Mammary epithelial cell (primary cell): ENCODE data around the gene KRT86.

Source experiments
- EZH2 ChIP-seq: IDR thresholded peaks from 2 replicates; pipeline ENCODE4 v1.6.1; 2012; ENCODE audit warnings: low read length, inconsistent platforms, borderline replicate concordance
- TF ChIP-seq, protein P1 (sequence below), 2 donors: IDR thresholded peaks in 1 of 2; conservative IDR thresholded peaks in 1 of 2; 2 replicates each; pipeline ENCODE4 v1.5.1; 2011 to 2012; ENCODE audit warnings: inconsistent platforms in 2 of 2, low read length in 2 of 2, mild to moderate bottlenecking in 2 of 2, control low read depth in 1 of 2, low read depth in 1 of 2; ENCODE audit not compliant: insufficient read depth in 1 of 2; ENCODE audit errors: extremely low read depth in 1 of 2

DNA sequence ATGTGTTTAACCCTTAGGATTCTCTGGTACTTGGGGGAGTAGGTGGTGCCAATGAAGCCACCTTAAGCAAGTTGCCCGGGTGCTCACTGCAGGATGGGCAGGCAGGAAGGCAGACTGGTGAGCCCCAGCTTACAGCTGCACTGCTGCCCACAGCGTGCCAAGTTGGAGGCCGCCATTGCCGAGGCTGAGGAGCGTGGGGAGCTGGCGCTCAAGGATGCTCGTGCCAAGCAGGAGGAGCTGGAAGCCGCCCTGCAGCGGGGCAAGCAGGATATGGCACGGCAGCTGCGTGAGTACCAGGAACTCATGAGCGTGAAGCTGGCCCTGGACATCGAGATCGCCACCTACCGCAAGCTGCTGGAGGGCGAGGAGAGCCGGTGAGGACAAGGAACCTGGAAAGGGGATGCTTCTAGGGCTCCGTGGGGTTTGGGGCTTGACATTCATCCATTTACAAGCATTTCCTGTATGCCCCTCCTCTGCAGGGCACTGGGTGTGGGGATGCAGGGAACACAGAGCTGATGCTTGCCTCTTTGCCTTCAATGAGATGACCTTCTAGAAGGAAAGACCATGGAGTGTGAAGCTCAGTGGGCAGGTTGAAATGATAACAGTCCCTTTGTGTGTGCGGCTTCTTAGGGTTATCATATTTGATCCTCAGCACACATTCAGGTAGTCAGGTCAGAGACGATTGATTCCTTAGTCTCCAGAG is 29.0 kb upstream of the KRT86 start:
- TF ChIP-seq, protein P1, sequence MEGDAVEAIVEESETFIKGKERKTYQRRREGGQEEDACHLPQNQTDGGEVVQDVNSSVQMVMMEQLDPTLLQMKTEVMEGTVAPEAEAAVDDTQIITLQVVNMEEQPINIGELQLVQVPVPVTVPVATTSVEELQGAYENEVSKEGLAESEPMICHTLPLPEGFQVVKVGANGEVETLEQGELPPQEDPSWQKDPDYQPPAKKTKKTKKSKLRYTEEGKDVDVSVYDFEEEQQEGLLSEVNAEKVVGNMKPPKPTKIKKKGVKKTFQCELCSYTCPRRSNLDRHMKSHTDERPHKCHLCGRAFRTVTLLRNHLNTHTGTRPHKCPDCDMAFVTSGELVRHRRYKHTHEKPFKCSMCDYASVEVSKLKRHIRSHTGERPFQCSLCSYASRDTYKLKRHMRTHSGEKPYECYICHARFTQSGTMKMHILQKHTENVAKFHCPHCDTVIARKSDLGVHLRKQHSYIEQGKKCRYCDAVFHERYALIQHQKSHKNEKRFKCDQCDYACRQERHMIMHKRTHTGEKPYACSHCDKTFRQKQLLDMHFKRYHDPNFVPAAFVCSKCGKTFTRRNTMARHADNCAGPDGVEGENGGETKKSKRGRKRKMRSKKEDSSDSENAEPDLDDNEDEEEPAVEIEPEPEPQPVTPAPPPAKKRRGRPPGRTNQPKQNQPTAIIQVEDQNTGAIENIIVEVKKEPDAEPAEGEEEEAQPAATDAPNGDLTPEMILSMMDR (conservative IDR thresholded peaks at IDR 0.05 in 1 of 2, IDR thresholded peaks at IDR 0.05 in 1 of 2; ENCODE audit: extremely low read depth in 1 of 2, insufficient read depth in 1 of 2, low read depth in 1 of 2, low read length in 2 of 2) = no peak
- TF ChIP-seq EZH2 = no peak
